ENCODE results near the gene MAGI3. TPM values are rescaled to one million over a fixed set of nuclear protein-coding genes. Genes with fewer than 3 reads are reported as not detected.

Gene MAGI3
- total RNA-seq, 6 experiments from 2014 or later: 8.5 to 14.5 (median 12.3) TPM

- Histone ChIP-seq H3K27ac (no peak overlapping the region), H3K27me3 (no peaks in the 10 kb centered on the region), H3K36me3 (peaks cover 0 to 8% (median 3%) of the 10 kb centered on the region in 4 donors), H3K4me3 (no peak overlapping the region), H3K9me3 (no peaks in the 10 kb centered on the region), H3K4me1 (no peaks in the 10 kb centered on the region)
- intact Hi-C loops (cut with DNase I): no loop called here
- no peak for DNase-seq
- WGBS (ENCODE audit: insufficient coverage, low coverage, low lambda C conversion rate, missing lambda C conversion rate): 100% methylated on average over 2 of the region's 2 CpGs
- TF ChIP-seq POLR2A (IDR thresholded peaks at IDR 0.05) (no peak), CTCF (IDR thresholded peaks at IDR 0.05) (no peak)
- no peak for ATAC-seq
Observed at GRCh38 chr1:113654883-113655282, 264.6 kb downstream of the MAGI3 start.

GRCh38 chr1:113657126-113657525 is 266.8 kb downstream of the MAGI3 start:
- H3K9me3 ChIP-seq: no peaks in the 10 kb centered on the region
- DNase-seq (no peak), ATAC-seq (no peak)
- 69% methylated on average over 3 of the region's 3 CpGs for WGBS (ENCODE audit: insufficient coverage, low coverage, low lambda C conversion rate, missing lambda C conversion rate)
- no peaks in the 10 kb centered on the region for H3K4me1 ChIP-seq
- H3K27ac ChIP-seq: no peak overlapping the region
- H3K27me3 ChIP-seq: no peaks in the 10 kb centered on the region
- H3K4me3 ChIP-seq: no peak overlapping the region
- intact Hi-C loops (cut with DNase I): no loop called here
- TF ChIP-seq CTCF (IDR thresholded peaks at IDR 0.05): no peak
- no peak for TF ChIP-seq POLR2A (IDR thresholded peaks at IDR 0.05)
- peaks cover 0 to 8% (median 3%) of the 10 kb centered on the region in 4 donors for H3K36me3 ChIP-seq

GRCh38 chr1:113657556-113658063 is 267.3 kb downstream of the MAGI3 start:
- intact Hi-C loops (cut with DNase I): no loop called here

GRCh38 chr1:113659035-113659434 is 268.7 kb downstream of the MAGI3 start:
- TF ChIP-seq CTCF (IDR thresholded peaks at IDR 0.05): no peak
- TF ChIP-seq POLR2A (IDR thresholded peaks at IDR 0.05): no peak
- intact Hi-C loops (cut with DNase I): no loop called here
- H3K27me3 ChIP-seq: no peaks in the 10 kb centered on the region
- H3K27ac ChIP-seq: no peak overlapping the region
- H3K4me1 ChIP-seq: no peaks in the 10 kb centered on the region
- no peaks in the 10 kb centered on the region for H3K9me3 ChIP-seq
- peaks cover 0 to 5% (median 1%) of the 10 kb centered on the region in 4 donors for H3K36me3 ChIP-seq
- peak in 3 of 4 donors; percentile 22 to 53 (median 45) for ATAC-seq
- no peak for DNase-seq
- 85% methylated on average over 9 of the region's 9 CpGs for WGBS (ENCODE audit: insufficient coverage, low coverage, low lambda C conversion rate, missing lambda C conversion rate)
- no peak overlapping the region for H3K4me3 ChIP-seq

More at GRCh38 chr1:113657556-113658063, 267.3 kb downstream of the MAGI3 start:
- Histone ChIP-seq H3K4me3 (no peak overlapping the region), H3K9me3 (no peaks in the 10 kb centered on the region), H3K27me3 (no peaks in the 10 kb centered on the region), H3K4me1 (no peaks in the 10 kb centered on the region), H3K36me3 (peaks cover 0 to 8% (median 3%) of the 10 kb centered on the region in 4 donors), H3K27ac (no peak overlapping the region)
- 67% methylated on average over 3 of the region's 3 CpGs for WGBS (ENCODE audit: insufficient coverage, low coverage, low lambda C conversion rate, missing lambda C conversion rate)
- DNase-seq: no peak
- no peak for TF ChIP-seq CTCF (IDR thresholded peaks at IDR 0.05)
- no peak for TF ChIP-seq POLR2A (IDR thresholded peaks at IDR 0.05)
- ATAC-seq: no peak
